ENCODE data around the gene GCN1.
A peak's percentile ranks its signal among the peaks of the same experiment; 100 is the strongest.
"Not testable (repeated sequence)": the region's sequence is repeated elsewhere in the genome, so short reads cannot be mapped to it uniquely, and the experiment has no call there.

Gene GCN1

GRCh38 chr12:120214626-120215356 lies 20.3 kb upstream of the GCN1 start:
- no peak for DNase-seq

- no peak for DNase-seq
Observed at GRCh38 chr12:120213758-120214157, 19.2 kb upstream of the GCN1 start.

GRCh38 chr12:120213182-120213581 lies 18.7 kb upstream of the GCN1 start:
- not testable (repeated sequence) for DNase-seq

- no peak for DNase-seq
Observed at GRCh38 chr12:120212301-120212700, 17.8 kb upstream of the GCN1 start.

GRCh38 chr12:120211904-120212283 lies 17.4 kb upstream of the GCN1 start:
- DNase-seq, result no peak

- DNase-seq, result no peak
Observed at GRCh38 chr12:120211243-120211903, 16.9 kb upstream of the GCN1 start.

- no peak for DNase-seq
Observed at GRCh38 chr12:120209851-120210250, 15.3 kb upstream of the GCN1 start.

GRCh38 chr12:120207227-120207626 lies 12.7 kb upstream of the GCN1 start:
- DNase-seq, result no peak

GRCh38 chr12:120206781-120207180 lies 12.3 kb upstream of the GCN1 start:
- not testable (repeated sequence) for DNase-seq

GRCh38 chr12:120206228-120206627 lies 11.7 kb upstream of the GCN1 start:
- no peak for DNase-seq

- no peak for DNase-seq
Observed at GRCh38 chr12:120204171-120204570, 9.7 kb upstream of the GCN1 start.

- DNase-seq, result no peak
Observed at GRCh38 chr12:120200364-120200800, 5.9 kb upstream of the GCN1 start.

- DNase-seq, result peak; percentile 67
Observed at GRCh38 chr12:120199595-120200306, 5.2 kb upstream of the GCN1 start.

- DNase-seq, result peak; percentile 32
Observed at GRCh38 chr12:120199025-120199424, 4.5 kb upstream of the GCN1 start.

- DNase-seq, result no peak
Observed at GRCh38 chr12:120197542-120197887, 3.0 kb upstream of the GCN1 start.

- DNase-seq, result not testable (repeated sequence)
Observed at GRCh38 chr12:120196817-120197541, 2.5 kb upstream of the GCN1 start.

- DNase-seq, result no peak
Observed at GRCh38 chr12:120196363-120196762, 1.8 kb upstream of the GCN1 start.

GRCh38 chr12:120194226-120194533 lies 335 bp downstream of the GCN1 start:
- no peak for DNase-seq

- not testable (repeated sequence) for DNase-seq
Observed at GRCh38 chr12:120193286-120193685, 1.2 kb downstream of the GCN1 start.

- DNase-seq, result no peak
Observed at GRCh38 chr12:120190985-120191480, 3.5 kb downstream of the GCN1 start.

- no peak for DNase-seq
Observed at GRCh38 chr12:120190386-120190785, 4.1 kb downstream of the GCN1 start.

GRCh38 chr12:120186654-120187053 lies 7.9 kb downstream of the GCN1 start:
- no peak for DNase-seq

GRCh38 chr12:120183211-120183631 lies 11.3 kb downstream of the GCN1 start:
- DNase-seq, result no peak
